WTC11 (cell line): Measurements from ENCODE around the gene NRAP. TPM values are rescaled to one million over a fixed set of nuclear protein-coding genes. Genes with fewer than 3 reads are reported as not detected.

ENCODE experiments used
- ATAC-seq: fragments of 200-7000 bp; cut with Tn5 transposase; 2 replicates; pipeline ENCODE4 v1.10.0; 2021; ENCODE audit warnings: mild to moderate bottlenecking, moderate library complexity
- CTCF ChIA-PET: fragments of 300-600 bp; sonication (Branson Sonifier 250); formaldehyde crosslinking; loops from one replicate; lab custom pipeline; 2021; ENCODE audit warnings: antibody characterized with exemption; lab: Charles Lee
- POLR2A ChIA-PET: fragments of 350-600 bp; sonication (Branson Sonifier 250); formaldehyde crosslinking; loops from one replicate; lab custom pipeline; 2021; ENCODE audit warnings: antibody characterized with exemption; lab: Charles Lee
- DNase-seq: peaks from one replicate; pipeline ENCODE4 v3.0.0; 2021; ENCODE audit warnings: low spot score
- H3K27ac Mint-ChIP-seq: 2 replicates; pipeline ENCODE4 v1.8.0; 2021; ENCODE audit warnings: mixed read lengths
- H3K27me3 Mint-ChIP-seq: 2 replicates; pipeline ENCODE4 v1.8.0; 2021; ENCODE audit warnings: low read depth, mild to moderate bottlenecking, moderate library complexity, mixed read lengths
- H3K36me3 Mint-ChIP-seq: 2 replicates; pipeline ENCODE4 v1.8.0; 2021; ENCODE audit warnings: mixed read lengths
- H3K4me1 Mint-ChIP-seq: 2 replicates; pipeline ENCODE4 v1.8.0; 2022; ENCODE audit warnings: mixed read lengths
- H3K4me3 Mint-ChIP-seq: 2 replicates; pipeline ENCODE4 v1.8.0; 2021; ENCODE audit warnings: mild to moderate bottlenecking, moderate library complexity, mixed read lengths
- H3K9me3 Mint-ChIP-seq: 2 replicates; pipeline ENCODE4 v1.8.0; 2021; ENCODE audit warnings: mixed read lengths
- ATF1 ChIP-seq: sonication (generic); formaldehyde crosslinking; IDR thresholded peaks from 2 replicates; pipeline ENCODE4 v1.8.1; 2023; ENCODE audit warnings: mild to moderate bottlenecking, moderate library complexity, missing genetic modification reagents
- E2F4 ChIP-seq: sonication (generic); formaldehyde crosslinking; IDR thresholded peaks from 2 replicates; pipeline ENCODE4 v1.8.1; 2022; ENCODE audit warnings: low read depth, mild to moderate bottlenecking, moderate library complexity, missing genetic modification reagents, borderline replicate concordance
- FOXP1 ChIP-seq: sonication (generic); formaldehyde crosslinking; IDR thresholded peaks from 2 replicates; pipeline ENCODE4 v1.8.0; 2022; ENCODE audit warnings: missing genetic modification reagents, mild to moderate bottlenecking, moderate library complexity, borderline replicate concordance
- GRHL2 ChIP-seq: fragments of 250-450 bp; sonication (Bioruptor Pico); IDR thresholded peaks from 2 replicates; pipeline ENCODE4 v1.8.0; 2022; ENCODE audit warnings: mild to moderate bottlenecking, moderate library complexity; ENCODE audit not compliant: insufficient replicate concordance, severe bottlenecking
- HMGA2 ChIP-seq: fragments of 250-450 bp; sonication (Bioruptor Pico); IDR thresholded peaks from 2 replicates; pipeline ENCODE4 v1.4.0; 2021; ENCODE audit warnings: mild to moderate bottlenecking, moderate library complexity
- HMGXB4 ChIP-seq: sonication (generic); formaldehyde crosslinking; IDR thresholded peaks from 2 replicates; pipeline ENCODE4 v1.8.1; 2023; ENCODE audit warnings: mild to moderate bottlenecking, moderate library complexity, missing genetic modification reagents
- IRF2 ChIP-seq: sonication (generic); formaldehyde crosslinking; IDR thresholded peaks from 2 replicates; pipeline ENCODE4 v1.8.0; 2022; ENCODE audit warnings: low read depth, missing genetic modification reagents, borderline replicate concordance
- RELA ChIP-seq: sonication (generic); formaldehyde crosslinking; IDR thresholded peaks from 2 replicates; pipeline ENCODE4 v1.8.1; 2022; ENCODE audit warnings: missing genetic modification reagents, mild to moderate bottlenecking, borderline replicate concordance
- SMAD3 ChIP-seq: sonication (generic); formaldehyde crosslinking; IDR thresholded peaks from 2 replicates; pipeline ENCODE4 v1.8.0; 2022; ENCODE audit warnings: missing genetic modification reagents, mild to moderate bottlenecking, borderline replicate concordance
- SOX15 ChIP-seq: fragments of 250-450 bp; sonication (Bioruptor Pico); IDR thresholded peaks from 2 replicates; pipeline ENCODE4 v1.9.0; 2021; ENCODE audit warnings: mild to moderate bottlenecking
- TEAD1 ChIP-seq: sonication (generic); formaldehyde crosslinking; IDR thresholded peaks from 2 replicates; pipeline ENCODE4 v1.8.0; 2022; ENCODE audit warnings: mild to moderate bottlenecking, missing genetic modification reagents
- ZNF138 ChIP-seq: sonication (generic); formaldehyde crosslinking; conservative IDR thresholded peaks from 2 replicates; pipeline ENCODE4 v1.8.1; 2022; ENCODE audit warnings: mild to moderate bottlenecking, moderate library complexity, missing genetic modification reagents
- ZNF416 ChIP-seq: fragments of 250-450 bp; sonication (Bioruptor Pico); IDR thresholded peaks from 2 replicates; pipeline ENCODE4 v1.9.0; 2021; ENCODE audit warnings: mild to moderate bottlenecking, inconsistent platforms
- total RNA-seq: library from RNA; stranded (reverse); gene quantifications from 3 replicates; pipeline ENCODE4 v1.2.3, GENCODE V29; 2021
- TF ChIP-seq, protein P1 (sequence below): sonication (generic); formaldehyde crosslinking; IDR thresholded peaks from 2 replicates; pipeline ENCODE4 v1.8.1; 2022; ENCODE audit warnings: missing genetic modification reagents, borderline replicate concordance
- TF ChIP-seq, protein P2 (sequence below): sonication (generic); formaldehyde crosslinking; IDR thresholded peaks from 2 replicates; pipeline ENCODE4 v1.8.0; 2022; ENCODE audit warnings: mild to moderate bottlenecking, missing genetic modification reagents
- TF ChIP-seq, protein P3 (sequence below): fragments of 250-450 bp; sonication (Bioruptor Pico); IDR thresholded peaks from 2 replicates; pipeline ENCODE4 v1.8.0; 2021; ENCODE audit warnings: mild to moderate bottlenecking
- TF ChIP-seq, protein P4 (sequence below): fragments of 200-600 bp; IDR thresholded peaks from 2 replicates; pipeline ENCODE4 v1.8.0; 2022; ENCODE audit warnings: antibody characterized with exemption
- TF ChIP-seq, protein P5 (sequence below): fragments of 250-450 bp; sonication (Bioruptor Pico); IDR thresholded peaks from 2 replicates; pipeline ENCODE4 v1.9.0; 2021; ENCODE audit warnings: moderate library complexity, mild to moderate bottlenecking, inconsistent platforms, borderline replicate concordance
- TF ChIP-seq, protein P6 (sequence below): sonication (generic); formaldehyde crosslinking; IDR thresholded peaks from 2 replicates; pipeline ENCODE4 v1.8.0; 2023; ENCODE audit warnings: mild to moderate bottlenecking, missing genetic modification reagents

The NRAP gene
- total RNA-seq, 1 experiment from 2014 or later, result not detected

DNA sequence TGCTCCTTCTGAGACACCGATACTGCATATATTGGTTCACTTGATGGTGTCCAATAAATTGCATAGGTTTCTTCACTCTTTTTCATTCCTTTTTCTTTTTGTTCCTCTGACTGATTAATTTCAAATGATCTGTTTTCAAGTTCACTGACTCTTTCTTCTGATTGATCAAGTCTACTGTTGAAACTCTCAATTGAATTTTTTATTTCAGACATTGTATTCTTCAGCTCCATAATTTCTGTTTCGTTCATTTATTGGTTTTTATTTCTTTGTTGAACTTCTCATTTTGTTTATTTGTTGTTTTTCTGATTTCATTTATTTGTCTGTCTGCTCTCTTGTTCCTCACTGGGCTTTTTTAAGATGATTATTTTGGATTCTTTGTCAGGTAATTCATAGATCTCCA is 29.5 kb upstream of the NRAP start (continued):
- TF ChIP-seq, protein P1, sequence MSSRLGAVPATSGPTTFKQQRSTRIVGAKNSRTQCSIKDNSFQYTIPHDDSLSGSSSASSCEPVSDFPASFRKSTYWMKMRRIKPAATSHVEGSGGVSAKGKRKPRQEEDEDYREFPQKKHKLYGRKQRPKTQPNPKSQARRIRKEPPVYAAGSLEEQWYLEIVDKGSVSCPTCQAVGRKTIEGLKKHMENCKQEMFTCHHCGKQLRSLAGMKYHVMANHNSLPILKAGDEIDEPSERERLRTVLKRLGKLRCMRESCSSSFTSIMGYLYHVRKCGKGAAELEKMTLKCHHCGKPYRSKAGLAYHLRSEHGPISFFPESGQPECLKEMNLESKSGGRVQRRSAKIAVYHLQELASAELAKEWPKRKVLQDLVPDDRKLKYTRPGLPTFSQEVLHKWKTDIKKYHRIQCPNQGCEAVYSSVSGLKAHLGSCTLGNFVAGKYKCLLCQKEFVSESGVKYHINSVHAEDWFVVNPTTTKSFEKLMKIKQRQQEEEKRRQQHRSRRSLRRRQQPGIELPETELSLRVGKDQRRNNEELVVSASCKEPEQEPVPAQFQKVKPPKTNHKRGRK, result no peak
- TF ChIP-seq, protein P2, sequence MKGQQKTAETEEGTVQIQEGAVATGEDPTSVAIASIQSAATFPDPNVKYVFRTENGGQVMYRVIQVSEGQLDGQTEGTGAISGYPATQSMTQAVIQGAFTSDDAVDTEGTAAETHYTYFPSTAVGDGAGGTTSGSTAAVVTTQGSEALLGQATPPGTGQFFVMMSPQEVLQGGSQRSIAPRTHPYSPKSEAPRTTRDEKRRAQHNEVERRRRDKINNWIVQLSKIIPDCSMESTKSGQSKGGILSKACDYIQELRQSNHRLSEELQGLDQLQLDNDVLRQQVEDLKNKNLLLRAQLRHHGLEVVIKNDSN (CRISPR knock-in tag), result no peak
- TF ChIP-seq E2F4 (CRISPR knock-in tag) (no peak), ATF1 (no peak), SOX15 (no peak), HMGA2 (CRISPR knock-in tag) (no peak)

DNA sequence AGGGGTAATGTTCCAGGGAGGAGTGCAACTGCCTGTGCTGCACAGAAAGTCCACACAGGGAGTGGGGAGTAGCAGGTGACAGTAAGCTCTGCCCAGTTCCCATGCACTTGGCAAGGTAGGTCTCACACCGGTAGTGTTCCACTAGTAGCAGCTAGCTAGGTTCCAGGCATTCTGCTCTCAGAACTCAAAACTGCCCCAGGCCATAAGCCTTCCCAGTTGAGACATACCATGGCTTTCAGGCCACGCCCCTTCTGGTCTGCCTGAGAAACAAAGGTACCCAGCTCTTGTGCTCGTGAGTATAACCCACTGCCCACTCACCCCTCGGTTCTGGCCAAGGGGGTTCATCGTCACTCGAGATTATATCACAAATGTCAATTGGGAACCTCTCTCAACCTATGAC is 28.4 kb upstream of the NRAP start:
- POLR2A ChIA-PET, result no interaction called here
- Mint-ChIP-seq H3K27me3 (peaks cover 7% of the 10 kb centered on the region), H3K9me3 (peaks cover 30% of the 10 kb centered on the region), H3K4me1 (peaks cover 22% of the 10 kb centered on the region), H3K27ac (no peak overlapping the region), H3K4me3 (no peak overlapping the region), H3K36me3 (peaks cover 35% of the 10 kb centered on the region)
- TF ChIP-seq IRF2 (no peak), ZNF138 (CRISPR knock-in tag) (no peak), ZNF416 (no peak), E2F4 (CRISPR knock-in tag) (no peak), SMAD3 (CRISPR knock-in tag) (no peak), TEAD1 (CRISPR knock-in tag) (no peak), GRHL2 (CRISPR knock-in tag) (no peak)
- CTCF ChIA-PET, result no interaction called here
- DNase-seq, result no peak
- ATAC-seq, result no peak

- CTCF ChIA-PET, result no interaction called here
- no peak for DNase-seq
- Mint-ChIP-seq H3K9me3 (peaks cover 35% of the 10 kb centered on the region), H3K27me3 (peaks cover 7% of the 10 kb centered on the region), H3K4me1 (peaks cover 22% of the 10 kb centered on the region), H3K27ac (no peak overlapping the region), H3K4me3 (no peak overlapping the region), H3K36me3 (peaks cover 40% of the 10 kb centered on the region)
- ATAC-seq, result no peak
- POLR2A ChIA-PET, result no interaction called here
- TF ChIP-seq, protein P3, sequence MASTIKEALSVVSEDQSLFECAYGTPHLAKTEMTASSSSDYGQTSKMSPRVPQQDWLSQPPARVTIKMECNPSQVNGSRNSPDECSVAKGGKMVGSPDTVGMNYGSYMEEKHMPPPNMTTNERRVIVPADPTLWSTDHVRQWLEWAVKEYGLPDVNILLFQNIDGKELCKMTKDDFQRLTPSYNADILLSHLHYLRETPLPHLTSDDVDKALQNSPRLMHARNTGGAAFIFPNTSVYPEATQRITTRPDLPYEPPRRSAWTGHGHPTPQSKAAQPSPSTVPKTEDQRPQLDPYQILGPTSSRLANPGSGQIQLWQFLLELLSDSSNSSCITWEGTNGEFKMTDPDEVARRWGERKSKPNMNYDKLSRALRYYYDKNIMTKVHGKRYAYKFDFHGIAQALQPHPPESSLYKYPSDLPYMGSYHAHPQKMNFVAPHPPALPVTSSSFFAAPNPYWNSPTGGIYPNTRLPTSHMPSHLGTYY (CRISPR knock-in tag), result no peak
- TF ChIP-seq RELA (CRISPR knock-in tag) (no peak), FOXP1 (CRISPR knock-in tag) (no peak), HMGXB4 (CRISPR knock-in tag) (no peak)
- TF ChIP-seq, protein P4, sequence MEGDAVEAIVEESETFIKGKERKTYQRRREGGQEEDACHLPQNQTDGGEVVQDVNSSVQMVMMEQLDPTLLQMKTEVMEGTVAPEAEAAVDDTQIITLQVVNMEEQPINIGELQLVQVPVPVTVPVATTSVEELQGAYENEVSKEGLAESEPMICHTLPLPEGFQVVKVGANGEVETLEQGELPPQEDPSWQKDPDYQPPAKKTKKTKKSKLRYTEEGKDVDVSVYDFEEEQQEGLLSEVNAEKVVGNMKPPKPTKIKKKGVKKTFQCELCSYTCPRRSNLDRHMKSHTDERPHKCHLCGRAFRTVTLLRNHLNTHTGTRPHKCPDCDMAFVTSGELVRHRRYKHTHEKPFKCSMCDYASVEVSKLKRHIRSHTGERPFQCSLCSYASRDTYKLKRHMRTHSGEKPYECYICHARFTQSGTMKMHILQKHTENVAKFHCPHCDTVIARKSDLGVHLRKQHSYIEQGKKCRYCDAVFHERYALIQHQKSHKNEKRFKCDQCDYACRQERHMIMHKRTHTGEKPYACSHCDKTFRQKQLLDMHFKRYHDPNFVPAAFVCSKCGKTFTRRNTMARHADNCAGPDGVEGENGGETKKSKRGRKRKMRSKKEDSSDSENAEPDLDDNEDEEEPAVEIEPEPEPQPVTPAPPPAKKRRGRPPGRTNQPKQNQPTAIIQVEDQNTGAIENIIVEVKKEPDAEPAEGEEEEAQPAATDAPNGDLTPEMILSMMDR, result no peak
- TF ChIP-seq, protein P5, sequence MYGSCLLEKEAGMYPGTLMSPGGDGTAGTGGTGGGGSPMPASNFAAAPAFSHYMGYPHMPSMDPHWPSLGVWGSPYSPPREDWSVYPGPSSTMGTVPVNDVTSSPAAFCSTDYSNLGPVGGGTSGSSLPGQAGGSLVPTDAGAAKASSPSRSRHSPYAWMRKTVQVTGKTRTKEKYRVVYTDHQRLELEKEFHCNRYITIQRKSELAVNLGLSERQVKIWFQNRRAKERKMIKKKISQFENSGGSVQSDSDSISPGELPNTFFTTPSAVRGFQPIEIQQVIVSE (CRISPR knock-in tag), result no peak
- TF ChIP-seq, protein P6, sequence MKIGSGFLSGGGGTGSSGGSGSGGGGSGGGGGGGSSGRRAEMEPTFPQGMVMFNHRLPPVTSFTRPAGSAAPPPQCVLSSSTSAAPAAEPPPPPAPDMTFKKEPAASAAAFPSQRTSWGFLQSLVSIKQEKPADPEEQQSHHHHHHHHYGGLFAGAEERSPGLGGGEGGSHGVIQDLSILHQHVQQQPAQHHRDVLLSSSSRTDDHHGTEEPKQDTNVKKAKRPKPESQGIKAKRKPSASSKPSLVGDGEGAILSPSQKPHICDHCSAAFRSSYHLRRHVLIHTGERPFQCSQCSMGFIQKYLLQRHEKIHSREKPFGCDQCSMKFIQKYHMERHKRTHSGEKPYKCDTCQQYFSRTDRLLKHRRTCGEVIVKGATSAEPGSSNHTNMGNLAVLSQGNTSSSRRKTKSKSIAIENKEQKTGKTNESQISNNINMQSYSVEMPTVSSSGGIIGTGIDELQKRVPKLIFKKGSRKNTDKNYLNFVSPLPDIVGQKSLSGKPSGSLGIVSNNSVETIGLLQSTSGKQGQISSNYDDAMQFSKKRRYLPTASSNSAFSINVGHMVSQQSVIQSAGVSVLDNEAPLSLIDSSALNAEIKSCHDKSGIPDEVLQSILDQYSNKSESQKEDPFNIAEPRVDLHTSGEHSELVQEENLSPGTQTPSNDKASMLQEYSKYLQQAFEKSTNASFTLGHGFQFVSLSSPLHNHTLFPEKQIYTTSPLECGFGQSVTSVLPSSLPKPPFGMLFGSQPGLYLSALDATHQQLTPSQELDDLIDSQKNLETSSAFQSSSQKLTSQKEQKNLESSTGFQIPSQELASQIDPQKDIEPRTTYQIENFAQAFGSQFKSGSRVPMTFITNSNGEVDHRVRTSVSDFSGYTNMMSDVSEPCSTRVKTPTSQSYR (CRISPR knock-in tag), result no peak
Observed at GRCh38 chr10:113691381-113691780, 27.5 kb upstream of the NRAP start.
